Mucosa of stomach (tissue), 1 donor: ENCODE results near the gene RGL2.
"Not testable (repeated sequence)": the region's sequence is repeated elsewhere in the genome, so short reads cannot be mapped to it uniquely, and the experiment has no call there.

Experiments used
- H3K27me3 ChIP-seq: one replicate; pipeline ENCODE4 v1.7.0; 2013; ENCODE audit warnings: mild to moderate bottlenecking, low read length; ENCODE audit not compliant: control insufficient read depth, insufficient read depth
- H3K36me3 ChIP-seq: one replicate; pipeline ENCODE4 v1.7.0; 2013; ENCODE audit warnings: low read length; ENCODE audit not compliant: control insufficient read depth, insufficient read depth
- H3K4me1 ChIP-seq: one replicate; pipeline ENCODE4 v1.7.0; 2013; ENCODE audit warnings: mild to moderate bottlenecking, low read length; ENCODE audit not compliant: control insufficient read depth, insufficient read depth
- H3K4me3 ChIP-seq: one replicate; pipeline ENCODE4 v1.7.0; 2013; ENCODE audit warnings: low read length
- H3K9ac ChIP-seq: one replicate; pipeline ENCODE4 v1.7.0; 2013; ENCODE audit warnings: mild to moderate bottlenecking, low read length, moderate library complexity
- H3K9me3 ChIP-seq: one replicate; pipeline ENCODE4 v1.7.0; 2013; ENCODE audit warnings: mild to moderate bottlenecking, low read length, moderate library complexity; ENCODE audit not compliant: control insufficient read depth
- donor health status: Pancreatic carcinoma.

Gene RGL2

GRCh38 chr6:33298773-33299236 lies at the start of gene RGL2:
RGL2 (minus strand) TSS chr6:33298942; CDS start chr6:33298610, 332 bp downstream.
- Histone ChIP-seq H3K36me3 (peaks cover 7% of the 10 kb centered on the region), H3K9me3 (no peaks in the 10 kb centered on the region), H3K27me3 (no peaks in the 10 kb centered on the region), H3K4me3 (peak within 1 kb of the TSS; percentile 81), H3K9ac (peak within 1 kb of the TSS; percentile 95), H3K4me1 (peaks cover 8% of the 10 kb centered on the region)

GRCh38 chr6:33347816-33348215 lies 49.1 kb upstream of the RGL2 start:
- Histone ChIP-seq H3K9me3 (no peaks in the 10 kb centered on the region), H3K4me1 (peaks cover 28% of the 10 kb centered on the region), H3K27me3 (no peaks in the 10 kb centered on the region), H3K4me3 (no peak overlapping the region), H3K9ac (no peak overlapping the region), H3K36me3 (no peaks in the 10 kb centered on the region)

GRCh38 chr6:33346972-33347371 lies 48.2 kb upstream of the RGL2 start:
- H3K27me3 ChIP-seq, H3K4me3 ChIP-seq, H3K9ac ChIP-seq, H3K36me3 ChIP-seq, H3K9me3 ChIP-seq: not testable (repeated sequence)
- H3K4me1 ChIP-seq = peaks cover 28% of the 10 kb centered on the region

GRCh38 chr6:33344701-33345697 lies 46.3 kb upstream of the RGL2 start:
- Histone ChIP-seq H3K4me1 (peaks cover 28% of the 10 kb centered on the region), H3K27me3 (no peaks in the 10 kb centered on the region), H3K9ac (no peak overlapping the region), H3K4me3 (no peak overlapping the region), H3K36me3 (no peaks in the 10 kb centered on the region), H3K9me3 (no peaks in the 10 kb centered on the region)

GRCh38 chr6:33343953-33344611 lies 45.3 kb upstream of the RGL2 start:
- Histone ChIP-seq H3K4me1 (peaks cover 28% of the 10 kb centered on the region), H3K9ac (no peak overlapping the region), H3K9me3 (no peaks in the 10 kb centered on the region), H3K27me3 (no peaks in the 10 kb centered on the region), H3K4me3 (no peak overlapping the region), H3K36me3 (no peaks in the 10 kb centered on the region)

GRCh38 chr6:33343606-33343952 lies 44.8 kb upstream of the RGL2 start:
- peaks cover 25% of the 10 kb centered on the region for H3K4me1 ChIP-seq
- H3K36me3 ChIP-seq, H3K9me3 ChIP-seq, H3K4me3 ChIP-seq, H3K9ac ChIP-seq, H3K27me3 ChIP-seq: not testable (repeated sequence)

- Histone ChIP-seq H3K9ac (no peak overlapping the region), H3K36me3 (no peaks in the 10 kb centered on the region), H3K4me1 (no peaks in the 10 kb centered on the region), H3K9me3 (no peaks in the 10 kb centered on the region), H3K4me3 (no peak overlapping the region), H3K27me3 (no peaks in the 10 kb centered on the region)
Measured at GRCh38 chr6:33339193-33339592, 40.5 kb upstream of the RGL2 start.

- Histone ChIP-seq H3K9me3 (no peaks in the 10 kb centered on the region), H3K4me3 (no peak overlapping the region), H3K36me3 (no peaks in the 10 kb centered on the region), H3K4me1 (no peaks in the 10 kb centered on the region), H3K9ac (no peak overlapping the region), H3K27me3 (no peaks in the 10 kb centered on the region)
Measured at GRCh38 chr6:33336495-33336894, 37.8 kb upstream of the RGL2 start.

- no peaks in the 10 kb centered on the region for H3K27me3 ChIP-seq
- no peaks in the 10 kb centered on the region for H3K4me1 ChIP-seq
Measured at GRCh38 chr6:33335916-33336315, 37.2 kb upstream of the RGL2 start.

GRCh38 chr6:33333666-33334065 lies 34.9 kb upstream of the RGL2 start:
- H3K27me3 ChIP-seq = no peaks in the 10 kb centered on the region
- H3K36me3 ChIP-seq = no peaks in the 10 kb centered on the region
- H3K9me3 ChIP-seq = no peaks in the 10 kb centered on the region
- no peak overlapping the region for H3K4me3 ChIP-seq
- no peaks in the 10 kb centered on the region for H3K4me1 ChIP-seq
- H3K9ac ChIP-seq = no peak overlapping the region

More at GRCh38 chr6:33335916-33336315, 37.2 kb upstream of the RGL2 start:
- no peak overlapping the region for H3K9ac ChIP-seq
- no peak overlapping the region for H3K4me3 ChIP-seq
- no peaks in the 10 kb centered on the region for H3K9me3 ChIP-seq
- H3K36me3 ChIP-seq = no peaks in the 10 kb centered on the region

GRCh38 chr6:33330736-33331135 lies 32.0 kb upstream of the RGL2 start:
- Histone ChIP-seq H3K9ac (no peak overlapping the region), H3K4me1 (no peaks in the 10 kb centered on the region), H3K9me3 (no peaks in the 10 kb centered on the region), H3K4me3 (no peak overlapping the region), H3K27me3 (no peaks in the 10 kb centered on the region), H3K36me3 (no peaks in the 10 kb centered on the region)

- Histone ChIP-seq H3K36me3 (no peaks in the 10 kb centered on the region), H3K9me3 (no peaks in the 10 kb centered on the region), H3K4me3 (no peak overlapping the region), H3K9ac (no peak overlapping the region), H3K27me3 (no peaks in the 10 kb centered on the region), H3K4me1 (peaks cover 1% of the 10 kb centered on the region)
Measured at GRCh38 chr6:33329058-33329457, 30.3 kb upstream of the RGL2 start.
